Forelimb muscle (tissue), 1 donor: ENCODE measurements around the gene CCNB2. TPM values are rescaled to one million over a fixed set of nuclear protein-coding genes. Genes with fewer than 3 reads are reported as not detected.
"Not testable (repeated sequence)": the region's sequence is repeated elsewhere in the genome, so short reads cannot be mapped to it uniquely, and the experiment has no call there.

Experiments
- DNase-seq: peaks from one replicate; pipeline ENCODE4 v3.0.0-alpha.2; 2013; ENCODE audit warnings: low read depth
- polyA plus RNA-seq: library from polyadenylated mRNA; unstranded; fragments of 120-200 nt; gene quantifications from one replicate; pipeline ENCODE4 v1.2.1, GENCODE V29; 2013; ENCODE audit not compliant: insufficient read length

CCNB2 gene
- polyA plus RNA-seq, 1 donor: 14.1 TPM

- DNase-seq: no peak
These were observed 29.0 kb downstream of the CCNB2 start for GRCh38 chr15:59133929-59134427.

DNA sequence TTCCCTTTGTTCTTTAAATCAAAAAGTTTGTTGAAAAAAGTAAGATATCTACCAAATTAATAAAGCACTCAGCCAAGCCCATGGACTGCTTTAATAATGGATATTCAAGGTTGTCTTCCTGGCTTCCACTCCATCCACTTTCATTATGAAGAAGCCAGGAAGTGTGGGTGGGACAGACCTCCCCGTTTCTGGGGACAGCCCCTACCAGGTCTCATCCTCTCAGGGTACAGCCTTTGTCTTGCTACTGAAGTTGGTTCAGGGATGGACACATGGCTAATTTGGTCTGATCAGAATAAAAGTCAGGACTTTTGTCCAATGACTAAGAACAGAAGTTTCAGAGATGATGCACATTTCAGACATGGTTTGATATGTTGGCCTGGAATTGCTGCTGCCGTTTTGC is 32.6 kb downstream of the CCNB2 start:
- DNase-seq: no peak

DNA sequence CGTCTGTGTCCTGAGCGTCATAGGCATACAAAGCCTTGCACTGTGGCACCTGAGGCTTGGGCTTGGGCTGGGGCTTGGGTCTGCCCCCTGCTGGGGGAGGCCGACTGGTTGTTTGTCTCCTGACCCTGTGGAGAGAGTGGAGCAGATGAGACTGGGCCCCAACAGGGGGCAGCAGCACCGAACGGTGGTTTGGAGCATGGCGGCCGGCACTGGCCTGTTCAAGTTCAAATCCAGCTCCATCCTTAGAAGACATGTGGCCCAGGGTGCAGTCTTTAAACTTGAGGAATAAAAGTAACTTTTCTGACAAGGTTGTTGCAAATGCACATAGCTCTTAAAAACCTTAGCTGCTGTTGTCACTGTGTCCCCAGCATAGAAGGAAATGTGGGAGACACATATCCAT is 33.3 kb downstream of the CCNB2 start:
- no peak for DNase-seq

GRCh38 chr15:59140422-59141226 is 35.7 kb downstream of the CCNB2 start:
- no peak for DNase-seq

DNA sequence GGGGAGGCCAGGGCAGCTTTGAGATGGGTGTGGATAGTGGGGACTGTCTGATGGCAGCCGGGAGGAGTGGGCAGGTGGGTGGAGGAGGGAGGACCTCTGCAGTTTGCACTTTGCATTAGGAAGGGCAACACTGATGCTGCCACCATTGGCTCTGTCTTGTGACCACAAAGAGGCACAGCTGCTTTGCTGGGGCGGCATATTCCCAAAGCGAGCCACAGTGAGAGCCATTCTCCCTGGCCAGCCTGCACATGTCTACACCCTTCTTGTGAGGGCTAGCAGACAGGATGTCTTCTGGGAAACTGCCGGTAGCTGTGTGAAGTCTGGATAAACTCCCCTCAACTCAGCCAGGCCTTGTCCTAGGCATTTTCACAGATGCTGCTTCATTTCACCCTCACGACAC is 38.3 kb downstream of the CCNB2 start:
- DNase-seq: no peak

GRCh38 chr15:59144594-59144993 is 39.6 kb downstream of the CCNB2 start:
- DNase-seq: not testable (repeated sequence)

GRCh38 chr15:59147666-59148065 is 42.7 kb downstream of the CCNB2 start:
- no peak for DNase-seq

- DNase-seq: no peak
These were observed 43.3 kb downstream of the CCNB2 start for GRCh38 chr15:59148153-59148833.

DNA sequence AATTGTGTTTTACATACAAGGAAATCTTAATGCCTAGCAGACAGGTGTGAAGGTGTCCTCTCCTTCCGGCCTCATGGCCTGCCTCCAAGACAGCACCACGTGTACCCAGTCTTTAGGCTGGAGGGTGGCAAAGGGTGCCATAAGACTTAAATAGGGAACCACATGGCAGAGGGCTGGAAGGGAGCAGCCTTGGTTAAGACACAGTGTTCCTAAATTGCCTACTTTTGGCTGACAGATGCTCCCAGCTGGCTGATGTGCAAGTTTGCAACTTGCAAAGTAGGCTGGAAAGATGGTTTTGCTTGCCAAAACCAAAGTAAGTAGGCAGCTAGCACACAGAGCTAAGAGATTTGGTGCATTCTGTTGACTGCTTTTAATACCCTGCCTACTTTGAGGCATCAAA is 45.2 kb downstream of the CCNB2 start:
- DNase-seq: no peak

- no peak for DNase-seq
These were observed 47.9 kb downstream of the CCNB2 start for GRCh38 chr15:59152694-59153450.

DNA sequence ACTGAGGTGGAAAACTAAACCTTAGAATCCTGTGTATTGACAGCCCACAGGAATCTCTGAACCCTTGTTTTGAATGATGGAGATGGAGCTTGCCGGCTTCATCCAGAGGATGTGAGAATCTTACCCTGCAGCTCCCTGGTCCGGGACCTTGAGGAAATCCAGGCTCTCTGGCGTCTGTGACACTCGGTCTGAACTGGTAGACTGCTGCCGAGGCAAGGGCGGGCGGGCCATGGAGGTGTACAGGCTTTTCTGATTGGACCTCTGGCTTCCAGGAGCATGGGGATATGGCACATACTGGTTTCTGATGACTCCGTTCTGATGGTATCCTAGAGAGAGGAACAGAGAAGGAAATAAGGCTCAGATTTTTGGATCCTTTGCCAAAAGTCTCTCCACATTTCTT is 48.5 kb downstream of the CCNB2 start:
- no peak for DNase-seq

DNA sequence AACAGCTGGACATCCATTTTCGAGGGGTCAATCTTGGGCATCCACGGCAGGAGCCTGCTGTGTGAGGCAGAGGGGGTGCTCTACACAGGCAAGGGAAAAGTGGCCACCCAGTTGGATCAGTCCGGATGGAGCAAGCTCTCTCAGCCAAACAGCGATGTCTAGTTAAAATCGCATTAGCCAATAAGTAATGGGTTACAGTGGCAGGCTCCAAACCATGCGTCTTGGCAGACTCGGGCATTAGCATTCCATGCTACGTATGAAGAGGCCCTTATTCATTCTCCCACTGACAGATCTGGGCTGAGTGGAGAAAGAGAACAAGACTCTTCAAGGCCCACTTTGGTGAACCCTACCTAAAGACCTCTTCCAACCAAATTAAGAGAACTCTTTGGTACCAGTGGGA is 49.3 kb downstream of the CCNB2 start:
- DNase-seq: no peak

- DNase-seq: no peak
These were observed 50.5 kb downstream of the CCNB2 start for GRCh38 chr15:59155431-59155830.

- no peak for DNase-seq
These were observed 52.5 kb downstream of the CCNB2 start for GRCh38 chr15:59157396-59157795.

GRCh38 chr15:59157840-59158700 is 53.1 kb downstream of the CCNB2 start:
- peak; percentile 53 for DNase-seq

GRCh38 chr15:59158701-59159034 is 53.7 kb downstream of the CCNB2 start:
- no peak for DNase-seq

DNA sequence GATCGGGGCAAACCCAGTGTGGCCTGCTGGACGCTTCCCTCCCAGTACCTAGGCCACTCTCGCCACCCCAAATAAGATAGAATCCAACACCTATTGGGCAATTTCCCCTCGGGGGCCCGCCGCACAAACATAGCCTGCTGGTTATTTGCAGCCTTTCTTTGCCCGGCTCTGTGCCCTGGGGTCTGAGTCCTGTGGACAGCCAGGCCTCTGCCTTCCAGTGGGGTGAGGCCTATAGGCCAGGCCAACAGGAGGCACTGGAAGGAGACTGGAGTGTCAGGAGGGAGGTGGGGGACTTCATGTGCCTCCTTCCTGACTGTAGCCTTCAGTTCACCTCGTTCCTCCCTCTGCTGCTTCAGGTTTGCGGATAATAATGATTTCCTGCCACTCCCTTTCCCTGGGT is 54.3 kb downstream of the CCNB2 start:
- DNase-seq: no peak

DNA sequence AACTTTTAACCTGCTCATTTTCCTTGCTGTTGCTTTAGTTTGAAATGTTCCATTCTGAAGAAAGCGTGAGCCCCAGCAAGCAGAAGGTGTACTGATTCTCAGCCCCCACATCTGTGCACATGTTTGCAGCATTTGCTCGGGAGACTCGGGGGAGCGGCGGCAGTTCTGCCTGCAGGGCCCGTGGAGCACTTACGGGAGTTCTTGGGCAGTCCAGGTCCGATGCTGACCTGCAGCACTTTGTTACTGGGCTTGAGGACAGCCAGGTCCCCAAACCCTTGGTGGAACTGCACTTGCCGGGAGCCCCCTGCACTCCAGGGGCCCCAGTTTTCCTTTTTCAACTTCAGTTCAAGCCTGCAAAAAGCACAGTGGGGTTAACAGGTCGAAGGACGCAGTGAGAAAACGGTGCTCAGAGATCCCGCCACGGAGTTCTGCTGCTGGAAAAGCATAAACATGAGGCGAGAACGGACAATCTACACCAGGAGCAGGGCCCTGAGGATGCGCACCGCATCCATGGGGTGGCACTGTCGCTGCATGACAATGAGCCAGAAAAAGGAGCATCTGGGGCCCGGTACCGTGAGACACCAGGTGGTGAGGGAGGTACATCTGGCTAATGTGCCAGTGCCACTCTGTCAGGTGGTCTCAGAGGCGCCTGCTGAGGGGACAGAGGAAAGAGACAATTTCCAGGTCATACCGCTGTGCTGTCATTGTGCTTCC is 56.1 kb downstream of the CCNB2 start:
- no peak for DNase-seq

- not testable (repeated sequence) for DNase-seq
These were observed 57.1 kb downstream of the CCNB2 start for GRCh38 chr15:59162080-59162479.

DNA sequence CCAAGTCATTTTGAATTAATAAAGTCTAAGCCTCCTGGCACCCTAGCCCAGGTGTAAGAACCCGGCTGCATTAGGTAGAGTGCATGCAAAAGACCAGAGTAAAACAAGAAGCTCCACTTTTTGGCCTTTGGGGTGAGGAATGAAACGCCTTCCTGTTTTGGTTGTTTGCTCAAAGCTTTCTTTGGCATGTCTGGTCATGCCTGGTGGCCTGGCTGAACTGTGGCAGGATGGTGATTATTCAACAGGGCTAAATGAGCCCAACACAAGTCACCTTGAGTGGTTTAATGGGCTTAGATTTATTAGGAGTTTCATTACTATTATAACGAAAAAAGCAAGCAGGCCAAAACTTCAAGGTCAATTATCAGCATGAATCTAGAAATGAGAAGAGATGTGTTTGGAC is 60.8 kb downstream of the CCNB2 start:
- no peak for DNase-seq

GRCh38 chr15:59166166-59166565 is 61.2 kb downstream of the CCNB2 start:
- DNase-seq: no peak
